Mammary epithelial cell (primary cell): ENCODE results near the gene SLC7A1.

Source experiments
- EZH2 ChIP-seq: IDR thresholded peaks from 2 replicates; pipeline ENCODE4 v1.6.1; 2012; ENCODE audit warnings: low read length, inconsistent platforms, borderline replicate concordance
- TF ChIP-seq, protein P1 (sequence below), 2 donors: IDR thresholded peaks in 1 of 2; conservative IDR thresholded peaks in 1 of 2; 2 replicates each; pipeline ENCODE4 v1.5.1; 2011 to 2012; ENCODE audit warnings: inconsistent platforms in 2 of 2, low read length in 2 of 2, mild to moderate bottlenecking in 2 of 2, control low read depth in 1 of 2, low read depth in 1 of 2; ENCODE audit not compliant: insufficient read depth in 1 of 2; ENCODE audit errors: extremely low read depth in 1 of 2

GRCh38 chr13:29556742-29557141 is 38.7 kb downstream of the SLC7A1 start:
- TF ChIP-seq, protein P1, sequence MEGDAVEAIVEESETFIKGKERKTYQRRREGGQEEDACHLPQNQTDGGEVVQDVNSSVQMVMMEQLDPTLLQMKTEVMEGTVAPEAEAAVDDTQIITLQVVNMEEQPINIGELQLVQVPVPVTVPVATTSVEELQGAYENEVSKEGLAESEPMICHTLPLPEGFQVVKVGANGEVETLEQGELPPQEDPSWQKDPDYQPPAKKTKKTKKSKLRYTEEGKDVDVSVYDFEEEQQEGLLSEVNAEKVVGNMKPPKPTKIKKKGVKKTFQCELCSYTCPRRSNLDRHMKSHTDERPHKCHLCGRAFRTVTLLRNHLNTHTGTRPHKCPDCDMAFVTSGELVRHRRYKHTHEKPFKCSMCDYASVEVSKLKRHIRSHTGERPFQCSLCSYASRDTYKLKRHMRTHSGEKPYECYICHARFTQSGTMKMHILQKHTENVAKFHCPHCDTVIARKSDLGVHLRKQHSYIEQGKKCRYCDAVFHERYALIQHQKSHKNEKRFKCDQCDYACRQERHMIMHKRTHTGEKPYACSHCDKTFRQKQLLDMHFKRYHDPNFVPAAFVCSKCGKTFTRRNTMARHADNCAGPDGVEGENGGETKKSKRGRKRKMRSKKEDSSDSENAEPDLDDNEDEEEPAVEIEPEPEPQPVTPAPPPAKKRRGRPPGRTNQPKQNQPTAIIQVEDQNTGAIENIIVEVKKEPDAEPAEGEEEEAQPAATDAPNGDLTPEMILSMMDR (conservative IDR thresholded peaks at IDR 0.05 in 1 of 2, IDR thresholded peaks at IDR 0.05 in 1 of 2; ENCODE audit: extremely low read depth in 1 of 2, insufficient read depth in 1 of 2, low read depth in 1 of 2, low read length in 2 of 2), result no peak
- no peak for TF ChIP-seq EZH2
